ACHN (cell line): ENCODE measurements around the gene ADPGK.
"Not testable (repeated sequence)": the region's sequence is repeated elsewhere in the genome, so short reads cannot be mapped to it uniquely, and the experiment has no call there.

Experiments used
- DNase-seq: peaks from one replicate; pipeline ENCODE4 v3.0.0-alpha.2; 2015
- in situ Hi-C: cut with HindIII; loops from 2 replicates; pipeline ENCODE4 v1.10.0; 2017; ENCODE audit warnings: low sequenced_read_pairs, low pct_ligation_motif_present, low pct_unique_long_range_greater_than_20kb

Gene ADPGK

GRCh38 chr15:72783640-72784455 is at the start of gene ADPGK:
TSS of gene ADPGK (minus strand) at chr15:72783758. CDS start at chr15:72783691, 67 bp downstream.
- peak; percentile 89 for DNase-seq
- in situ Hi-C loops: no loop called here

DNA sequence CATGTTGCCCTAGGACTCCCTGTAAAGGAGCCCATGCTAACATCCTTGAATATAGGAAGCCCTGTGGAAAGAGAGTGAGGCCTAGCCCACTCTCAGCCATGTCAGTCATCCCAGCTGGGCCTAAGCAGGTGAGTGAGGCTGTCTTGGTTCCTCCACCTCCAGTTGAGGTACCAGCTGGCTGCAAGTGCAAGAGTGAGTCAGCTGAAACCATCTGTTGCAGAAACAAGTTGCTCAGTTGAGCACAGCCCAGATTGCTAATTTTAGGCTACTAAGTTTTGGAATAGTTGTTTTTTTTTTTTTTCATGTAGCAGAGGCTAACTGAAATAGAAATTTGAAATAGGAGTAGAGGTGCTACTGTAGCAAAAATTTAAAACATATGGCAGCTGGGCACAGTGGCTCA is 43.7 kb upstream of the ADPGK start:
- DNase-seq: no peak
- in situ Hi-C loops: no loop called here

DNA sequence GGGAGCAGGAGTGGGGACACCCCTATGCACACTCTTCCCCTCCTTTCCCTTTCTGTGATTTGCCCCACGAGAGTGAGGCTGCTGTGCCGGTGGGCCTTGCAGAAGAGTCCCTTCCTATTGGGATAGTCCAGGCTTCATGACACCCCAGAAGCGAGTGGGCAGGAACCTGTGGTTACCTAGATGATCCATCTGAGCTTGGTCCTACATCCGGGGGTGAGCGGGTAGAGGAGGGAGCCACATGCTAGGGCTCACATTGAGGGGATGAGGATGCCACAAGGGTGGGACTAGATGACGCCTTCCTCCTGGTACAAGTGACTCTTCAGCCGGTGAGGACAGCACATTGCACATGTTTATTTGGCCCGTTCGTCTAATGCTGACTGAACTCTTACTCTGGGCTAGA is 43.1 kb upstream of the ADPGK start:
- no peak for DNase-seq
- in situ Hi-C loops: no loop called here

GRCh38 chr15:72825829-72826228 is 42.3 kb upstream of the ADPGK start:
- in situ Hi-C loops: no loop called here
- DNase-seq: no peak

GRCh38 chr15:72824781-72825180 is 41.2 kb upstream of the ADPGK start:
- in situ Hi-C loops: no loop called here
- DNase-seq: no peak

GRCh38 chr15:72824112-72824511 is 40.6 kb upstream of the ADPGK start:
- no peak for DNase-seq
- in situ Hi-C loops: no loop called here

DNA sequence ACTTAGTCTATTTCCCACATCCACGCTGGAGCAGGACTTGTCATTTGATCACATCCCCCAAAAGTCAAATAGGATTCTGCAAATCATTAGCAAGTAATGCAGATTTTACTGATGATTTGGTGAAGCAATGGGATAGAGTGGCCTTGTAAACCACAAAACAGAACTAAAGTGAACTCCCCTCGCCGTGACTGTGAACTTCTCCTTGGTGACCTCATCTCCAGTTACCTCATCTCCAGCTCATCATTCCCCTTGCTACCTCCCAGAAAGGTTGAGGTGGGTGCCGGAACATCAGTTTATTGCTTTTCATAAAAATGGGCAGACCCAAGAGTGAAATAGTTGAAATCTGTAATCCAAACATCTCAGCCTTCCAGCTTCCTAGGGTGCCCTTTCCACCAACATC is 36.7 kb upstream of the ADPGK start:
- in situ Hi-C loops: no loop called here

GRCh38 chr15:72818632-72819031 is 35.1 kb upstream of the ADPGK start:
- no peak for DNase-seq
- in situ Hi-C loops: no loop called here

More for the DNA sequence above, 36.7 kb upstream of the ADPGK start:
- DNase-seq: no peak

GRCh38 chr15:72813345-72814004 is 29.9 kb upstream of the ADPGK start:
- in situ Hi-C loops: no loop called here
- DNase-seq: no peak

DNA sequence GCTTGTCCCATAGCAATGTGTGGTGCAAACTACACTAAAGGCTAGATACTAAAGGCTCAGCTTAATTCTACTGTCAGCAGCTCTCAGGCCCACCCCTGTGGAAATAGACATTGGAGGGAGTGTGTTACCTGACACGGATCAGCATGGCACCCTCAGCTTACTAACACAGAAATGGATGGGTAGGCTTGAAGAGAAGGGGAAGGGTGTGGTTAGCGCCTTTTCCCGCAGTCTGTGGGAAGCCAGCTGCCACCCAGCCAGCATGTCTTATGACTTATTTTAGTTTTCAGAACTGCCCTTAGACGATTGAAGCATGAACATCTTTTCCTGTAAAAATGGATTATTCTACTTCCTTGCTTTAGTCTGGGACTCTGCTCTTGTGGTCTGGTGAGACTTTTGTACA is 25.8 kb upstream of the ADPGK start:
- no peak for DNase-seq
- in situ Hi-C loops: no loop called here

- in situ Hi-C loops, DNase-seq: not testable (repeated sequence)
These were observed 23.8 kb upstream of the ADPGK start for GRCh38 chr15:72807346-72807745.

GRCh38 chr15:72803006-72803405 is 19.4 kb upstream of the ADPGK start:
- no peak for DNase-seq
- in situ Hi-C loops: no loop called here

DNA sequence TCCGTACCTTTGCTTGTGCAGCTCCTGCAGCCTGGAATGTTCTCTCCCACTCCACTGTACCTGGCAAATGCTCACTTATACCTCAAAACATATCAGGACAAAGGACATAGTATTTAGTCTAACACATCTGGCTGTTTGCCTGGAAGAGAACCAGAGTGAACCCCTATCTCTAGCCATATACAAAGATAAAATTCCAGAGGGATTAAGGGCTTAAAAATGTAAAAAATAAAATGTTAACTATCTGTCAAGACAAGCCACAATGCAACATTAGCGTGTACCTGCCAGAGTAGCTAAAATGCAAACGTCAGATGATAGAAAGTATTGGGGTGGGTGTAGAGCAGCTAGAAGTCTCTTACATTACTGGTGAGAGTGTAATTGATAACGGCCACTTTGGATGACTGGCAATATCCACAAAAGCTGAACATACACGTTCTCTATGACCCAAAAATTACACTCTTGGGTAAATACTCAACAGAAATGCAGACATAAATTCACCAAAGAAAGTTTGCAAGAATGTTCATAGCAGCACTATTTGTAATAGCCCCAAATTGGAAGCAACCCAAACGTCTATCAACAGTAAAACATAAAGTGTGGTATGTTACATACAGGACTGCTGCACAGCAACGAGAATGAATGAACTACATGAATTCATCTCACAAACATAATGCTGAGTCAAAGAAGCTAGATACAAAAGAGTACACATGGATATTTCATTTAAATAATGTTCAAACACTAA is 18.2 kb upstream of the ADPGK start:
- in situ Hi-C loops: no loop called here
- no peak for DNase-seq

GRCh38 chr15:72800833-72801481 is 17.4 kb upstream of the ADPGK start:
- in situ Hi-C loops: no loop called here
- no peak for DNase-seq

DNA sequence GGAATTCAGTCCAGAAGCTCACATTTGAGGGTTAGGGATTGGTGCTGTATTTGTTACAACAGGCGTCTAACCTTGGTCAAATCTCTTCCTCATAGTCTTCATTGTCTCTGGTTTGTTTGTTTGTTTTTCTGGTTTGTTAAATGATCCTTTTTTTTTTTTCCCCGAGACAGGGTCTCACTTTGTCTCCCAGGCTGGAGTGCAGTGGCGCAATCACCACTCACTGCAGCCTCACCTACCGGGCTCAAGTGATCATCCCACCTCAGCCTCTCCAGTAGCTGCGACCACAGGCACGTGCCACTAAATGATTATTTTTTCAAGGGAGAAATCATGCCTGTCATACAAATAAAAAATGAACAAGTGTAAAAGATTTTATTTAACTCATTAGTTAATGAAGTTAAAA is 14.3 kb upstream of the ADPGK start:
- no peak for DNase-seq
- in situ Hi-C loops: no loop called here

GRCh38 chr15:72797338-72797689 is 13.8 kb upstream of the ADPGK start:
- no peak for DNase-seq
- in situ Hi-C loops: no loop called here

DNA sequence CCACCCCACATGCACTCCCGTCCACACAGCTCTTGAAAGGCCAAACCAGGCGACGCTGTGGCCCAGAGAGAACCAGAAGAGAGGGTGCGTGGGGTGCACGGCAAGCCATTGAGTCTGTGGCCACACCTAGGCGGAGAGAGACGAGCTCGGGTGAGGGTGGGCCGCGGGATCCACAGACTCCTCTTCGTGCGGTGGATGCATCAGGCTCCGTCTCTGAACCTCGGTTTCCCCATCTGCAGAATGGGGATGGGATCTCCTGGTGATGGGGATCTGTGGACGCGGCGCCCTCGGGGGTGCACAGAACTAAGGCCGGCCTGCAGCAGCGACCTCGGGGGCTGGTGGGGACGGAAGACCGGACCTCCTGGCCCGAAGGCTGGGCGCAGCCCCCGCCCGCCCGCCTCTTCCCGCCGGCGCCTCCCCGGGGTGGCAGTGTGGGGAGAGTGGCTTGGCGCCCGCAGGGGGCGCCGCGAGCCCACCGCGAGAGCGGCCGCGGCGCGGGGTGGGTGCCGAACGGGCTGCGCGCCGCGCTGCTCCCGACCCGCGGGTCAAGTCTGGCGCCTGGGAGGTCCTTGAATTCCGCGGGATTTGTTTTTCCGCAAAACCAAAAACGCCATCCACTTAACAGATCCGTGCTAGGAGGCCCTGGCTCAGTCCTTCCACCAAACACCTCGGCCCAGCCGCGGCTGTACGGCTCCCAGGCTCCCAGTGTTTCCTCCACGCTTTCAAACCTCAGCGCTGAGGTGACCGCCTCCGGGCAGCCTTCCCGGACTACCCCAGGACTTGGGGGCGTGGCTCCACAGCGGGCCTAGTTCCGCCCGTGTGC is 13.2 kb upstream of the ADPGK start:
- DNase-seq: peak; percentile 53
- in situ Hi-C loops: no loop called here

DNA sequence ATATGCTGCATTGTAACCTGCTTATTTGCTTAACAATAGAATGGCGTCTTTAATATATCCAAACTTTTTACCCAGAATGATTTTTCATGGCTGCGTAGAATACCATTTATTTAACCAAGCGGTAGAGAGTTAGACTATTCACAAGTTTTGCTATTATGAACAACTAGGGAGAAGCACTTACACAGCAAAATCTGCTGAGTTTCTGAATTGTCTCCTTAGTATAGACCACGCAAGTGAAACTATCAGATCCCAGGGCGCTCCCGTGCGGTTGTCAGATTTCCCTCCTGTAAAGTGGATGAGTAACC is 12.6 kb upstream of the ADPGK start:
- in situ Hi-C loops: no loop called here
- DNase-seq: no peak
